ENCODE results near the gene MOB2.

Gene MOB2

DNA sequence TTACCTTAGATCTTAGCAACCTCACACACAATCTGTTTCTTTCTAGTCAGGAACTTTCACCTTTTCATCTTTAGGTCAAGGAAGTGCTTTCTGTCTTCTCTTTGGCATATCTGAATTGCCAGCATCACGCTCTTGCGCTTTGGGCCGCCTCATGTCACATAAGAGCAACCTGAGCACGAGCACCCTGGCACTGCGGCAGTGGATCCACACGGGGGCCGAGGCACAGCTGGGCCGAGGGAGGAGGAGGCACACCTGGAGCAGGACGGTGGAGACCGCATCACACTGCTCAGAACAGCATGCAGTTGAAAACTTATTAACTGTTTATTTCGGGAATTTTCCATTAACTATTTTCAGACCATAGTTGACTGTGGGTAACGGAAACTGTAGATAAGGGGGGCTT, 10.7 kb downstream of the MOB2 start:
- Histone ChIP-seq H3K4me3 (ENCODE audit: low read length) (no peak overlapping the region), H3K9me3 (ENCODE audit: control insufficient read depth, low read length) (no peaks in the 10 kb centered on the region), H3K9ac (ENCODE audit: low read length) (no peak overlapping the region), H3K4me1 (ENCODE audit: control insufficient read depth, insufficient read depth, low read length) (no peaks in the 10 kb centered on the region), H3K36me3 (ENCODE audit: control insufficient read depth, insufficient read depth, low read length, severe bottlenecking) (peaks cover 72% of the 10 kb centered on the region), H3K27me3 (replicated peaks; ENCODE audit: control insufficient read depth, insufficient read depth, low read length) (no peaks in the 10 kb centered on the region)
- DNase-seq (ENCODE audit: low read depth) = no peak

DNA sequence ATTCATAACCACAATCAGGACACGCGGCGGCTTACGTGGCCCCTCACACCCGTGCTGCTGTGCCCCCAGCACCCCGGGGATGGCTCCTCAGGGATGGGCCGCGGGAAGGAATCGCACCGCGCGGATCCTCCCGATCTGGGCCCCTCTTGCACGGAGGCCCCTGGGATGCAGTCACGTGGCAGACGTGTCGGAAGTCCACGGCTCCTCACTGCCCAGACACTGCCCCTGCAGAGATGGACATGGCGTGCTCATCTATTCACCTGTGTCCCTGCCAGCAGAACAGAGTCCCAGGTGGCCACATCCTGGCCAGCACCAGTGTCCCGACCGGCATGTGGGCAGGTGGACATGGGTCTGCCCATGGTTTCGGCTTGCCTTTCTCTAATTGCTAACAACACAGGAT, 12.8 kb downstream of the MOB2 start:
- Histone ChIP-seq H3K9me3 (ENCODE audit: control insufficient read depth, low read length) (no peaks in the 10 kb centered on the region), H3K9ac (ENCODE audit: low read length) (no peak overlapping the region), H3K4me1 (ENCODE audit: control insufficient read depth, insufficient read depth, low read length) (no peaks in the 10 kb centered on the region), H3K27me3 (replicated peaks; ENCODE audit: control insufficient read depth, insufficient read depth, low read length) (no peaks in the 10 kb centered on the region), H3K36me3 (ENCODE audit: control insufficient read depth, insufficient read depth, low read length, severe bottlenecking) (peaks cover 71% of the 10 kb centered on the region), H3K4me3 (ENCODE audit: low read length) (no peak overlapping the region)
- no peak for DNase-seq (ENCODE audit: low read depth)

DNA sequence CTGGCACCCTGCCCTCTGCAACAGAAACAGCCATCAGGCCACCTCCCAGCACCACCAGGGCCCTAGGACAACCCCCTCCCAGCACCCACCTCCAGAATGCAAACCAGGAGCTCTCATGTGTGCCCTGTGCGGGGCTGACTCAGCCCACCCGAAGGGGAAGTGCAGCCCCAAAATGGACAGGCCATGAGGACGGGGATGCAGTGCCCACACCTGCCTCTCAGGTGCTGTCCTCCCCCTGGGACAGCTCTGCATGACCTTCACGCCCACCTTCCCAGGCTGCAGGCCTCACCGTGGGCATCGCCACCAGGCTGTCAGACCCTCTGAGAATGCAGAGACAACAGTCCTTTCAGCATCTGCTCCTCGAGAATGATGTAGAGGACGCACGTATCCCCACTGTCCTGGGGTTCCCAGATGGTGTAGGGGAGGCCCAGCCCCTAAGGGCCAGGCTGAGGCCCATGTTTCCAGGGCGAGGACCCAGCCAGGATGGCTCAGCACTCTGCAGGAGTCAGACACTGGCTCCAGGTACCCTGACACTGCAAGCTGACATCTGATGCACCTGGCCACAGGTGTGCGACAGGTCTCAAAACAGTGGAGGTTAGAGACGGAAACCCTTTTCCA, 13.5 kb downstream of the MOB2 start:
- no peaks in the 10 kb centered on the region for H3K9me3 ChIP-seq (ENCODE audit: control insufficient read depth, low read length)
- no peak overlapping the region for H3K4me3 ChIP-seq (ENCODE audit: low read length)
- peaks cover 65% of the 10 kb centered on the region for H3K36me3 ChIP-seq (ENCODE audit: control insufficient read depth, insufficient read depth, low read length, severe bottlenecking)
- no peak for DNase-seq (ENCODE audit: low read depth)
- no peaks in the 10 kb centered on the region for H3K27me3 ChIP-seq (replicated peaks; ENCODE audit: control insufficient read depth, insufficient read depth, low read length)
- no peak overlapping the region for H3K9ac ChIP-seq (ENCODE audit: low read length)
- no peaks in the 10 kb centered on the region for H3K4me1 ChIP-seq (ENCODE audit: control insufficient read depth, insufficient read depth, low read length)

DNA sequence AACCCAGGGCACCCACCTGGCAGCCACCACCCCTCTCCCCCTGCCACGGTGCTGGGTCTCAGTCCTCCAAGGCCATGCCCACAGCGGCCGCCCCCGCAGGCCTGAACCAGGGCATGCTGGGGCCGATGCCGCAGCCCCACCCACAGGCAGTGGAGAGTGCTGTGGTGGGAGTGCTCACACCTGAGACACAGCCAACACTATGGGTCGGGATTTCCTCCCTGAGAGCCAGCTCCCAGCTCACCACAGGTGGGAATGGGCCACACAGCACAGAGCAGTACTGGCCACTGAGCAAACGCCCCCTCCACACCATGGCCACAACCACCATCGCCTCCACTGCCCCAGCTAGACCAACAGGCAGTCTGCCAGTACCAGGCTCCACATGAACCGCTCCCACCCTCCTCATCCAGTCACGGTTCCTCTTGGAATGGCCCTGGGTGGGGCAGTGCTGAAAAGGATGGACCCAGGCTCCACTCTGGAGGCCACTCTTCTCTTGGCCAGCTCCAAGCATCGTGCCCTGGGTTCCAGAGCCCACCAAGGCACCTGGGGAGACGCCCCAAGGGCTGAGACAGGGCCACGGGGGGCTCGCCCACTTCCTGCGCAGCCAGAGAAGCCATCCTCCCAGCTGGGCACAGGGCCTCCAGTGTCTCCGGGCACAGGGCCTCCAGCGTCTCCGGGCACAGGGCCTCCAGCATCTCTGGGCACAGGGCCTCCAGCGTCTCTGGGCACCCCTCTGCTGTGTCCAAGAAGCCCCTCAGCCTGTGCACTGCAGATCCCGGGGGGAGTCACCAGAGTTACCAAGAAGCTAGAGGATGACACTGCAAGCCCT, 14.2 kb downstream of the MOB2 start:
- Histone ChIP-seq H3K9ac (ENCODE audit: low read length) (no peak overlapping the region), H3K27me3 (replicated peaks; ENCODE audit: control insufficient read depth, insufficient read depth, low read length) (no peaks in the 10 kb centered on the region), H3K4me3 (ENCODE audit: low read length) (no peak overlapping the region), H3K9me3 (ENCODE audit: control insufficient read depth, low read length) (no peaks in the 10 kb centered on the region), H3K4me1 (ENCODE audit: control insufficient read depth, insufficient read depth, low read length) (no peaks in the 10 kb centered on the region), H3K36me3 (ENCODE audit: control insufficient read depth, insufficient read depth, low read length, severe bottlenecking) (peaks cover 59% of the 10 kb centered on the region)
- DNase-seq (ENCODE audit: low read depth) = no peak

DNA sequence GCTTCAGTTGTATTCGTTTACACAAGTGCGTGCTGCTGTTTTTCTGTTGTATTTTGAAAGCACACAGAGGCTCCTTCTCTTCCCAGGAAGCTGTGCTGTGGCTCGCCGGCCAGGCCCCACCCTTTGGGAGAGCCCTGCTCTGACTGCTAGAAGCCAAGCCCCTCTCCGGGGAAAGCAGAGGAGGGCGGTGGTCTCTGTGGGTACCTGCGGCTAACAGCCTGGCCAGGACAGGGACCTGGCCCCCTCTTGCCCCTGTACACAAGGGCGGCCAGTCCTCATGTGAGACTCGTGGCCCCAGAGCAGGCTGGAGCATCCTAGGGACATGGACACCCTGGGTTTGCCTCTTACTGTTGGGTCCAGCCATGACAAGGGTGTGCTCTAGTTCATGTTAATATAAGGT, 14.8 kb downstream of the MOB2 start:
- H3K4me3 ChIP-seq (ENCODE audit: low read length) = no peak overlapping the region
- DNase-seq (ENCODE audit: low read depth) = no peak
- no peaks in the 10 kb centered on the region for H3K27me3 ChIP-seq (replicated peaks; ENCODE audit: control insufficient read depth, insufficient read depth, low read length)
- H3K4me1 ChIP-seq (ENCODE audit: control insufficient read depth, insufficient read depth, low read length) = no peaks in the 10 kb centered on the region
- no peak overlapping the region for H3K9ac ChIP-seq (ENCODE audit: low read length)
- H3K36me3 ChIP-seq (ENCODE audit: control insufficient read depth, insufficient read depth, low read length, severe bottlenecking) = peaks cover 53% of the 10 kb centered on the region
- no peaks in the 10 kb centered on the region for H3K9me3 ChIP-seq (ENCODE audit: control insufficient read depth, low read length)

DNA sequence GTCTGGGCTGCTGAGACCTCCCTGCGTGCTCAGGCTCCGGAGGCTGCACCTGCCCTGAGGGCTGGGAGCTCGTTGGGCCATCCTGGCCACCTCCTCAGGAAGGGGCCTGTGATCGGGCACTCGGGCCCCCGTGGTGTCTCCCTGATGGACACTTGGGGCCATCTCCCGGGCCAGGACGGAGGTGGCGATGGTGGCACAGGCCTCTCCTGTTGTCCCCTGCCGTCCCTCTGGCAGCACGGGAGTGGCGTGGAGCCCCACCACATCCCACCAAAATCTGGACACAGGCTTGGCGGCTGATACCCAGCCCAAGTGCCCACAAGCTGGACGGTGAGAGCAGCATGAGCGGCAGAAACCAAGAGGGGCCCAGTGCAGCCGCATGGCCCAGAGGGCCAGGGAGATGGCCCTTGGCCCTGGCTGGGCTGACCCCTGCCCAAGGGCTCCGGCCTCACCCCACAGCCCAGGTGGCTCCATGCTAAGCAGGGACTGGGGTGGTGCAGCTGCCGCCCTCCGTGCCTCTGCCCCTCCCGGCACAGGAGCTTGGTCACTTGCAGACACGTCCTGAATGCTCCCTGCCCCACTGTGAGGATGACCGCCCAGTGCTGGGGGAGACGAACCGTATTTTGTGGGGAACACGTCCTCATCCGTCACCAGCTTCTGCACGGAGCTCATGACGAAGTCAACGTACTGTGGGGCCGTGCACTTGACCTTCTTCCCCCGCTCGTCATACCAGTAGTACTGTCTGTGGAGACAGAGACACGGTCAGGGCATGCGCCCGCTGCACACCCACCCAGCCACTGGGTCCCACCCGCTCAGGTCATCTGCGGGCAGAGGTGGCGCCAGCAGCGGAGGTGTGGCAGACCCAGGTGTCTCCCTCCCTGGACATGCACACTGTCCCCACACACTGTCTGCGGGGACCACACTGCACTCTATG, 15.6 kb downstream of the MOB2 start:
- DNase-seq (ENCODE audit: low read depth) = no peak
- no peaks in the 10 kb centered on the region for H3K4me1 ChIP-seq (ENCODE audit: control insufficient read depth, insufficient read depth, low read length)

DNA sequence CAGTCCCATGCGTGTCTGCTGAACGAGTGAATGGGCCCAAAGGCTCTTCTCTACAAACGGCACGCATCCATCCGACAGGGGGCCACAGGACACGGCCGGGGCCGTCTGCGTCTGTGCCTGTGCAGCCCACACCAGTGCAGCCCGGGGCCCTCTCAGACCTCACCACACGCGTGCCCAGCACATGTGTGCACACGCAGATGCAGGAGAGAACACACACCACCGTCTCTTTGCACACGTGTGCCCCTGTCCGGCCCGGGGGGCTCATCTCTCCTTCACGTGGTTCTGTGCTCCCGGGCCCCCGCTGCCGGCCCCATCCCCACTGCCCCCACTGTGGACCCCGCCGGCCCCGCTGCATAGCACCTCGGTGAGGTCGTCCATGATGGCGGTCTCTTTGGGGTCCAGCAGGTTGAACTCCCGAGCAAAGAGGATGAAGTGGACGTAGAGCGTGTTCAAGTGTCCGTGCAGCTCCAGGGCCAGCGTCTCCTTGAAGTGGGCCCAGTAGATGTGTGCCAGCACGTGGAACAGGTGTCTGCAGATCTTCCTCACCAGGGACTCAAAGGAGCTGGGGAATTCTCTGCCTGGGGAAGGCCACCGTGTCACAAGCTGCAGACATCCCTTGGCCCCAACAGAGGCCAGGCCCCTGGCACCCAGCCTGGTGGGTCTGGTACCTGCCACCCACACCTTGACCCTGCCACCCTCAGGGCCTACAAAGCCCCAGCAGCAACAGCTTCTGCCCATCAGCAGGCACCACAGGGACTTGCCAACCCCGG, 16.5 kb downstream of the MOB2 start:
- Histone ChIP-seq H3K36me3 (ENCODE audit: control insufficient read depth, insufficient read depth, low read length, severe bottlenecking) (peaks cover 37% of the 10 kb centered on the region), H3K9ac (ENCODE audit: low read length) (no peak overlapping the region), H3K4me3 (ENCODE audit: low read length) (no peak overlapping the region), H3K27me3 (replicated peaks; ENCODE audit: control insufficient read depth, insufficient read depth, low read length) (no peaks in the 10 kb centered on the region), H3K4me1 (ENCODE audit: control insufficient read depth, insufficient read depth, low read length) (no peaks in the 10 kb centered on the region), H3K9me3 (ENCODE audit: control insufficient read depth, low read length) (no peaks in the 10 kb centered on the region)
- DNase-seq (ENCODE audit: low read depth) = no peak

More for the DNA sequence above, 15.6 kb downstream of the MOB2 start:
- no peak overlapping the region for H3K9ac ChIP-seq (ENCODE audit: low read length)
- peaks cover 45% of the 10 kb centered on the region for H3K36me3 ChIP-seq (ENCODE audit: control insufficient read depth, insufficient read depth, low read length, severe bottlenecking)
- H3K9me3 ChIP-seq (ENCODE audit: control insufficient read depth, low read length) = no peaks in the 10 kb centered on the region
- no peak overlapping the region for H3K4me3 ChIP-seq (ENCODE audit: low read length)
- H3K27me3 ChIP-seq (replicated peaks; ENCODE audit: control insufficient read depth, insufficient read depth, low read length) = no peaks in the 10 kb centered on the region

DNA sequence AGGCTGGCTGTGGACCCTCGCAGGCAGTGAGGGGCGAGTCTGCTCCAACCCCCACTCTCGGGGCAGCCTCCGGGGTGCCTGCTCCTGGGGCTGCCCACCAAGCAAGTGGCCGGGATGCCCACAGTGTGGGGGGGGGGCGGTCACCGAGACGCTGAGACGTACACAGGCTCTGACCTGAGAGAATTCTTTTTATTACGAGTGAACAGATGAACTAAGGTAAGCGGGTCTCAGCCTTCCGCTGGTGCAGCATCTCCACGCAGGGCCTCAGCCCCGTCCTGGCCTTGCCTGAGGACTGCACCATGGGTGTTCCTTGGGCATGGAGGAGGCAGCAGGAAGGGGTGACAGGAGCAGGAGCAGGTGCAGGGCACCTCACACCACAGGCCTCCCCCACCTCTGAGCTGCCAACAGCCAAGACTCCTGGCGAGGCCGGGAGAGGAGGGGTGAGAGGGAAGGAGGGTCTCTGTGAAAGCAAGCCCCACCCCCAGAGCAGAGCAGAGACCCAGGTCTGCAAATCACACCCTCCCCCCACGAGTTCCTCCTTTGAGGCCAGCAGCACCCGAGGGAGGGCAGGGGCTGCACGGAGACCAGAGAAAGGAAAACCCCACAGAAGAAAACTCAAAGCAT, 17.2 kb downstream of the MOB2 start:
- Histone ChIP-seq H3K4me3 (ENCODE audit: low read length) (no peak overlapping the region), H3K4me1 (ENCODE audit: control insufficient read depth, insufficient read depth, low read length) (no peaks in the 10 kb centered on the region), H3K9me3 (ENCODE audit: control insufficient read depth, low read length) (no peaks in the 10 kb centered on the region), H3K27me3 (replicated peaks; ENCODE audit: control insufficient read depth, insufficient read depth, low read length) (no peaks in the 10 kb centered on the region), H3K9ac (ENCODE audit: low read length) (no peak overlapping the region), H3K36me3 (ENCODE audit: control insufficient read depth, insufficient read depth, low read length, severe bottlenecking) (peaks cover 31% of the 10 kb centered on the region)
- no peak for DNase-seq (ENCODE audit: low read depth)

DNA sequence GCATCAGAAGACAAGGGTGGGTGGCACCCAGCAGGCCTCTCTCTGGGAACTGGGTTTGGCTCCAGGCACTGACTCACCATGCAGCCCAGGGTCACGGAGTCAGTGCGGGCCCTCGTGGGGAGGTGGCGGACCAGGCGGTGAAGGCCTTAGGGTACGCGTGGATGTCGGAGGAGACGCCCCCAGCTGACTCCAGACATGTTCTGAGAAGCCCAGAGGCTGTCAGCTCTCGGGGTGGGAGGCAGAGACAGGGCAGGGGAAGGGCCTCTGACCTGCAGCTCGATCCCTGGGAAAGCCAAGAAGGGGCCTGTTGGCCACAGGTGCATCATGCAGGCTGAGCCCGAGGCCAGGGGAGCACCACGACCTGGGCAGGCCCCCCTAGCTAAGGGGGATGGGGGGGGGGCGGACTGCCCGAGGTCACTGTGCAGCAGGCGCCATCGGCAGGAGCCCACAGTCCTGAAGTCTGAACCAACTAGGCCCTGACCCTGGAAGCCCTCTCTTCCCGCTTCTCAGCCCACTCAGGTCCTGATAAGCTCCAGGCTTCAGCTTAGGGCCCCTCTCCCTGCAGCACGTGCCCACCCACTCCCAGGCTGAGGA, 18.0 kb downstream of the MOB2 start:
- Histone ChIP-seq H3K4me1 (ENCODE audit: control insufficient read depth, insufficient read depth, low read length) (no peaks in the 10 kb centered on the region), H3K27me3 (replicated peaks; ENCODE audit: control insufficient read depth, insufficient read depth, low read length) (no peaks in the 10 kb centered on the region), H3K36me3 (ENCODE audit: control insufficient read depth, insufficient read depth, low read length, severe bottlenecking) (peaks cover 22% of the 10 kb centered on the region), H3K4me3 (ENCODE audit: low read length) (no peak overlapping the region), H3K9me3 (ENCODE audit: control insufficient read depth, low read length) (no peaks in the 10 kb centered on the region), H3K9ac (ENCODE audit: low read length) (no peak overlapping the region)
- DNase-seq (ENCODE audit: low read depth) = no peak

DNA sequence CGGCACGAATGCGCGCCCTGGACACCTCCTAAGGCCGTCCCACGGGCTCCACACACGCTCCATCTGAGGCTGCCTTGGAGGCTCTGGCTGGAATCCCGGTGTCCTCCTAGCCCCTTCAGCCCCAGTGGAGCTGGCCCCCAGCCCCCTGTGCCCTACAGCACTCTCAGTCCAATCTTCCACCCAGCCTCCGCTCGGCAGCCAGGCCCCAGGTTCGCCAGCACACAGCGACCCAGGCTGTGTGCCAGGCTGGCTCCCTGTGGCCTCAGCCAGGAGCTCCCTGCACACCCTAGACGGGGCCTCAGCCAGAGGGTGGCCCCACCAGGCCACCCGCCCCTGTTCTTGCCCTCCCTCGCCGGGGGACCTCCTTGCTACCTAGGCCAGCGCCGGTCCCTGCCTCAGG, 18.6 kb downstream of the MOB2 start:
- peaks cover 17% of the 10 kb centered on the region for H3K36me3 ChIP-seq (ENCODE audit: control insufficient read depth, insufficient read depth, low read length, severe bottlenecking)
- H3K4me3 ChIP-seq (ENCODE audit: low read length) = no peak overlapping the region
- DNase-seq (ENCODE audit: low read depth) = no peak
- no peaks in the 10 kb centered on the region for H3K9me3 ChIP-seq (ENCODE audit: control insufficient read depth, low read length)
- no peaks in the 10 kb centered on the region for H3K4me1 ChIP-seq (ENCODE audit: control insufficient read depth, insufficient read depth, low read length)
- no peaks in the 10 kb centered on the region for H3K27me3 ChIP-seq (replicated peaks; ENCODE audit: control insufficient read depth, insufficient read depth, low read length)
- no peak overlapping the region for H3K9ac ChIP-seq (ENCODE audit: low read length)
